Cerebellar nuclear complex (tissue), 1 donor: Measurements from ENCODE around the gene OBSCN.

Source experiments
- DNase-seq, 2 experiments: peaks; one replicate each; lab custom pipeline; 2025; lab: John Stamatoyannopoulos, UW

The OBSCN gene

DNA sequence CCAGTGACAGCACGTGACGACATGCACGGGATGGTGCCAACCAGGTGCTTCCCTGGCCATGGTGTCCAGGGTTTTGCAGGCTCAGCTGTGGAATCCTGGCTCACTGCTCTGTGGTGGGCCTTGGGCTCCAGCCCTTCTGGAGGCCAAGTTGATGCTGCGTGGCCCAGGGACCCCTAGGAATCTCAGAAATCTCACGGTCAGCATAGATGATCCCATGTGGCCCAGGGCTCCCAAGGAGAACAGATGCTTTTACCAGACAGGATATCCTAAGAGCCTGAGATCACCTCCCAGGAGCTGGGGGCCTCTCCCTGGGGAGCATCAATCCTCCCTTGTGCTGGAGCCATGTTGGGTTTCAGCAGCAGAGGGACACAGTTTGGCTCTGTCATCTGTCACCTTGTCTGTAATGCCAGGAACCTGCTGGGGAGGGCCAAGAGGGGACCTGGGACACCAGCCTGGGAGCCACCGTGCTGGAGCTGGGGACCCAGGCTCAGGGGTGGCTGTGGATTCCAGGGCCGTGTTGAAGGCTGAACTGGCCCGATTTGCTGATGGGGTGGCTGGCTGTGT, 134.9 kb downstream of the OBSCN start:
- DNase-seq, result no peak

DNA sequence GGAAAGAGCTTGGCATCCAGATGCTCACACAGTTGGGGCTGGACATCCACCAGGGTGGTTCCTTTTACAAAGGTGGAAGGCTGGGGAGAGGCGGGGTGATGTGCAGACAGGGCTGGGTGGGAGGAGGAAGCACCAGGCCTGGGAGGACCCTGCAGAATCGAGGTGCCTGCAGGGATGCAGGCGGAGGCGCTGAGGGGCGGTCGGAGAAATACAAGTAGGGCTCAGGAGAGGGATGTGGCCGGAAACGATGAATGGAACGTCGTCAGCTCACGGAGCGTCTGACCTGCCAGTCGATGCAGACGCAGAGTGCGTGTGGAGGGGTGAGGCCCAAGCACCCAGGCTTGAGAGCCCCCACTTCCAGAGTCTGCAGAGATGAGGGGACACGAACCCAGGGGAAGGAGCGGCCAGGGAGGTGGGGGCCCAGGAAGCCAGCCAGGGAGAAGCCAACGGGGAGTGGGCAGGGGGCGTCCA, 135.4 kb downstream of the OBSCN start:
- DNase-seq, result no peak

DNA sequence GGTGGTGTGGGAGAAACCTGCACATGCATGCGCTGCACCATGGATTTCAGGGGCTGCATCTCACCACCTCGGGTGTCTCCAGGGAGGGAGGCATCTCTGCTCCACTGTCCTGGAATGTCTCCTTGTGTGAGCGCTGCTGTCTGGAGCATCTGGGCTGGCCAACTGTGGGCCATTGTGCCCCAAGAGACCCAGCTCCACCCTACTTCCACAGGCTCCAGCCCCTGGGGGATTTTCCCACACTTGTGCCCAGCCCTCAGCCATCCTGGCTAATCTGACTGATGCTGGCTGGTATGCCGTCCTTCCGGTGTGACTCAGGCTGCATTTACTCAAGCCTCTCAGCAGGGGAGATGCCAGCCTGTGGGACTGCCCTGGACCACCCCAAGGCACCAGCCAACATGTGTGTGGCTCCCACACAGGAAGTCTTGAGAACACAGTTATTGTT, 136.8 kb downstream of the OBSCN start:
- DNase-seq, result no peak

- no peak for DNase-seq
These were observed 137.5 kb downstream of the OBSCN start for GRCh38 chr1:228345201-228345930.

- no peak for DNase-seq
These were observed 138.9 kb downstream of the OBSCN start for GRCh38 chr1:228346731-228347130.

- DNase-seq, result no peak
These were observed 139.3 kb downstream of the OBSCN start for GRCh38 chr1:228347181-228347580.

DNA sequence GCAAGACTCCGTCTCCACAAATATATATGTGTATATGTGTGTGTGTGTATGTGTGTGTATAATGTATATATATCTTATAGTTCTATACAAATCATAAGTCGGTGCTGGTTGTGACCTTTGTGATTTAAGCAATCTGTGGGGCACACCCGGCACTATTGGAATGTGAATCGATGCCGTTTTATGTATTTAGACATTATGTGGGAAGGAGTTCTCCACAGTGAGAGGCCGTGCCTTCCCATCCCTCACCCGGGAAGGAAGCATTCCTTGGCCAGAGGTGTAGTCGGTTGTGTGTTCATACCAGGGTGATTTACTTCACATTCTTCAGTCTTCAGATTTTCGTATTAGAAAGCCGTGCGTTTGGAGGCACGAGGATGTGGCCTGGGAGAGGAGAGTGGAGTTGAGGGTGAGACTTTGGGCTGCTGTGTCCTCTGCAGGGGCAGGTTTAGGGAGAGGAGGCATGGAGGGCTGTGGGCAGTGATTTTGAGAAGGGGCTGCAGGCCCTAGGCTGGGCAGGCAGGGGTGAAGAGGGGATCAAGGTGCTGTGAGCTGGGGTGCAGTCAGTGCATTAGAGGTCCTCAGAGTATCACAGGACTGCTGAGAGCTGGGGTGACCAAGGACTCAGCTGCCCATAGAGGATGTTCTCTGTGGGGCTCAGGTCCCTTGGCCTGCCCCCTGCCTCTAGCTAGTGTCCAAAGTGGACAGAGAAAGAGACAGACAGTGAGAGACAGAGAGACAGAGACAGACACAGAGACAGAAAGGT, 141.0 kb downstream of the OBSCN start:
- no peak for DNase-seq

GRCh38 chr1:228349701-228350171, 141.9 kb downstream of the OBSCN start:
- DNase-seq, result no peak

DNA sequence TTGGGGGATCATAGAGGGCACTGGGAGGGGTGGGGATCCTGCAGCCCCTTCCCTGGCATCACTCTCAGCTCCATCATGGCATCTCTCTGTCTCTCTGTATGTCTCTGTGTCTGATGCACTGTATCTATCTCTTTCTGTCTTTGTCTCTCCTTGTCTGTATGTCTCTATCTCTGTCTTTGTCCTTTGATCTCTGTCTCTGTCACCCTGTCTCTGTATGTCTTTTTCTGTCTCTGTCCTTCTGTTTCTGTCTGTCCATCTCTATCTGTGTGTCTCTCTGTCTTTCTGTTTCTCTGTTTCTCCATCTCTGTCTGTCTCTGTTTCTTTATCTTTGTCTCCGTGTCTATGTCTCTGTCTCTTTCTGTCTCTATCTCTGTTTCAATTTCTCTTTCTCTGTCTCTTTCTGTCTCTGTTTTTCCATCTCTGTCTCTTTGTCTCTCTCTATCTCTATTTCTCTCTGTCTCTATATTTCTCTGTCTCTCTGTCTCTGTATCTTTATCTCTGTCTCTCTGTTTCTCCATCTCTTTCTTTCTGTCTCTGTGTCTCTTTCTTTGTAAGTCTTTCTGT, 142.4 kb downstream of the OBSCN start:
- no peak for DNase-seq

- DNase-seq, result no peak
These were observed 143.3 kb downstream of the OBSCN start for GRCh38 chr1:228350831-228351781.

DNA sequence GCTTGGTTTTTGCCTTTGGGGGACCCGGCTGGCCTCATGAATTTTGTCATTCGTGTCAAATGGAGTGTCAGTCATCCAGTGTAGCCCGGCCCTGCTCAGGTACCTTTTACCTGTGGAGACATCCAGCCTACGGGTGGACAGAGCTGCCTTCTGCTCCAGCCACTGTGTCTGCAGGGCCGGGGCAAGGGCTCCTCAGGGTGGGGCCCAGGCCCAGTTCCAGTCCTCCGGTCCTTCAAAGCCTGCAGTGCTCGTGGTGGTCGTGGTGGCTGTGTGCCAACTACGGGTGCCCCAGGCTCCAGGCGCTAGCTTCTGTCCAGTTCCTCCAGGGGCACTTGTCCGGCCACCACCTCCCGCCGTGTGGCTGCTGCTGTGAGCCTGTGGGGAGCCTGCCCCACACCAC, 144.0 kb downstream of the OBSCN start:
- DNase-seq, result no peak

DNA sequence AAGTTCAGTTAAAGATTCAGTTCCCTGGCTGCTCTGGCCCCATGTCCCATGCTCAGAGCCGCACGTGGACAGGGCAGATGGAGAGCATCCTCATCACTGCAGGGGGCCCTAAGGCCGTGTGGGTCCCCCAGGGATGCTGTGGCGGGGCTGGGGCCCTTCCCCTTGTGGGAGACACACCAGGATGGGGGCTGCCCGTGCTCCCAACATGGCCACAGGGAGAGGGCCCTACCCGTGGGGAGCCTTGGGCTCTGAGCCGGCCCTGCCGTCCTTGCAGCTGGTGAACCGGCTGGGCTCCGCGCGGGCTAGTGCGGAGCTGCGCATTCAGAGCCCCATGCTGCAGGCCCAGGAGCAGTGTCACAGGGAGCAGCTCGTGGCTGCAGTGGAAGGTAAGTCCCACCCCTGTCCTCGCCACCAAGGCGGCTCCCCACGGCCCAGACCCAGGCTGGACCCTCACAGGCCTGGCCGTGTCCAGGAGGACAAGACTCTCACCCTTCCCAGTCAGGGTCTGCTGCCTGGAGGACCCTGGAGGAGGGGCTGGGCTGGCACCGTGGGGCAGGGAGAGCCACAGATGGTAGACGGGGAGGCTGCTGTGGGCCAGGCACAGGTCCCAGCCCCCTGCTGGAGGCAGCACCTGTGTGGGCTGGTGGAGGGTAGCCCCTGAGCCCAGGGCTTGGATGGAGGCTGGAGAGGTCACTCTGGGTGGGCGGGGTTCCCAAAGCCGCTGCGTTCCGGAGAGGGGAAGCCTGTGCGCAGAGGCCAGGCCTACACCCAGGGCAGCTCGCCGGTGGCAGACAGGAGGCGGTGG, 145.0 kb downstream of the OBSCN start:
- DNase-seq, result no peak

DNA sequence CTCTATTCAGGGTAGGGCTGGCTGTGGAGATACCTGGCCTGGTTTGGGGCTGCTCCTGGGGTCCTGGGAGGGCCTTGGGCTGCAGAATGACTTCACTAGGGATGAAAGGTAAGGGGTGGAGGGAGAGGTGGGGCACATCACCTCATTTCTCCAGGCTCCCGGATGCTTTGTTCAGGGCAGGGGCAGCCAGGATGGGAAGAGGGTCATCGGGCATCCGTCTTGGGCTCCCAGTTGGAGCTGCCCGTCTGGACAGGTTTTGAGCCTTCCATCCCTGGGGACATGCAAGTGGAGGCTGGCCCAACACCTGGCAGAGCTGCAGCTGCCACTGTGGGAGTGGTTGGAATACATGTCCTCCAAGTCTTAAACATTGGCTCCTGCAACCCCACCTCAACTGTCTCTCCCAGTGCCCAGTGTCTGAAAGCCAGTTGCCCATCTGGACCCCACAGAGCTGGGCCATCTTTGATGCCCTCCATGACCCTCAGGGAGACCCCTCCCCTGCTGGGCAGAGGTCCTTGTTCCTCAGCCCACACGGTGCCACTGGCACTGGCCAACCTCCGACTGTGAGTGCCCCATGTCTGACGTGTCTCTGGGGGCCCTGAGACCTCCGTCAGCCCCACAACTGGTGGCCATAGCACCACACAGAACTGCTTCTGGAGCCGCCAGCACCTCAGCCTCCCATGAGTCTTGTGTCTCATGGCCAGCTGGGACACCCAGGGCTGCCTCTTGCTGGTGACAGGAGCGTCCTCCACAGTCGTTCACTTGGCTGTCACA, 145.9 kb downstream of the OBSCN start:
- DNase-seq, result no peak

DNA sequence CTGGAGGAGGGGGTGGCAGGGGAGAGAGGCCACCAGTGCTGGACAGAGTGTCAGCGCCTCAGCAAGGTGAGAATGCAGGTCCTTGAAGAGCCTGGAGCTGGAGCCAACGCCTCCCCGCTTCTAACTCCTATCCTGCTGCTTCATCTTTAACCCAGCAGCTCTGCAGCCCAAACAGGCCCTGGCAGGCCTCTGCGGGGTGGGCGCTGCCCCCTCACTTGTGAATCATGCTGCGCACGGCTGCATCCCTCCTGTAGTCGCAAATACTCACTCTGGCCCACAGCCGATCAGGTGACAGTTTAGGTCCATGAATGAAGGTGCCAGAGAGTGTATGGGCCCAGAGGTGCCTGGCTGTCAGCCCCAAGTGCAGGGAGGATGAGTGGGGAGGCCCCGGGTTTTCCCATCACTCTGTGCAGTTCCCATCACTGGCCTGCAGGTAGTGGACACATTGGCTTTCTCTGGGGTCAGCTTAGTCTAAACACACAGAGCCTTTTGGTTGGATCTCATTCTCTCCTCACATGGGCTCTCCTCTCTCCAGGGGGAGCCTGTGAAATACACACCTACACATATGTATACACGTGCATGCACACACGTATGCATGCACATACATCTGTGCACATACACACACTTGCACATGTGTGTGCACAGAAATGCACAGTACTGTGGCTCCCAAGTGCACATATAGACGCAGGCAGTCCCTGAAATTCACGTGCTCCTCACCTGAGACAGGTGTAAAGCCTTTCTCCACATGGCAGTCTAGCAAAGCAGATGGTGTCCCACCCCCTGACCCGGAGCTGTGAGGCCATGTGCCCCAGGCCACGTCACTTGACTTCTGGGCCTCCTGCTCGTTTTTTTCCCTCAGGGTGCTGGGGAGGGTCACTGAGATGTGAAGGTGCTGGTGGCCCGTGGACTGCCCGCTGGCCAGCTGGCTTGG, 146.8 kb downstream of the OBSCN start:
- DNase-seq, result no peak

GRCh38 chr1:228356897-228357680, 149.2 kb downstream of the OBSCN start:
- no peak for DNase-seq

DNA sequence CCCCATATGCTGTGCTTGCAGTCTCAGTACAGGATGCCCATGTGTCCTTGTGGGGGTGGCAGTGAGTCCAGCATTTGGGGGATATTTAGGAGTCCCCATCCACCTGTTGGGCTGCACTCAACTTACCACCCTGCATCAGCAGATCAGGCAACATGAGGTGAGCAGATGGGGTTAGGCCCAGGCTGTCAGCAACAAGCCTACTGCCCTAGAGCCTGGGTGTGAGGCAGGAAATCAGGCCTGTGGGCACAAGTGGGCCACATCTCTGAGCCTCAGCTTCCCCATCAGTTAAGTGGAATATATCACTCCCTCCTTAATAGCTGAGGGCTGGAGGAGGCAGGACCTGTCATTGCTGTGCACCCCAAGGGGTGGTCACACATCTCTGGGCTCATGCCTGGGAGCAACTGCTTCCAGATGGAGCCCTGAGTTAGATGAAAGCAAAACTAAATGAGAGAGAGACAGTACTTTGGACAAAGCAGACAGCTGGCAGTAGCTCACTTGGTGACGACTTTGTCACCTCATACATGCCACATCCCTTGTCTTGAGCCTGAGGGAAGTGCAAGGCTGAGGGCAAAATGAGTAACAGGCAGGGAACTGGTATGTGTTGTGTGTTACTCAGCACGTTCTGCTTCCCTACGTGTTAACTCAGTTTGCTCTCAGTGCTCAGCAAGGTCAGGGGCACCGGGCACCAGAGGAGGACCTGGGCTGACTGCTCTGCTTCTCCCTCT, 150.4 kb downstream of the OBSCN start:
- no peak for DNase-seq
